Liver (tissue), 3 donors: Measurements from ENCODE around the gene PKP4.

Experiments
- EGR1 ChIP-seq, 2 donors: IDR thresholded peaks; 2 replicates each; pipeline ENCODE4 v1.6.1; 2016 to 2018; ENCODE audit warnings: antibody characterized with exemption in 2 of 2, low read depth in 2 of 2
- JUND ChIP-seq, 2 donors: IDR thresholded peaks; 2 replicates each; pipeline ENCODE4 v1.6.1; 2016; ENCODE audit warnings: antibody characterized with exemption in 2 of 2
- RAD21 ChIP-seq, 2 donors: IDR thresholded peaks; 2 replicates each; pipeline ENCODE4 v1.6.1; 2016; ENCODE audit warnings: antibody characterized with exemption in 2 of 2, mild to moderate bottlenecking in 2 of 2
- TAF1 ChIP-seq: conservative IDR thresholded peaks from 2 replicates; pipeline ENCODE4 v1.6.1; 2016; ENCODE audit warnings: antibody characterized with exemption, mild to moderate bottlenecking
- YY1 ChIP-seq: IDR thresholded peaks from 2 replicates; pipeline ENCODE4 v1.6.1; 2016; ENCODE audit warnings: antibody characterized with exemption, mild to moderate bottlenecking
- TF ChIP-seq, protein P1 (sequence below): fragments of 150-350 bp; IDR thresholded peaks from 2 replicates; pipeline ENCODE4 v1.5.1; 2017; ENCODE audit warnings: improper control_type of control experiment, low read depth, low read length; ENCODE audit not compliant: missing input control
- TF ChIP-seq, protein P2 (sequence below): IDR thresholded peaks from 2 replicates; pipeline ENCODE4 v1.6.1; 2016; ENCODE audit warnings: antibody characterized with exemption
- TF ChIP-seq, protein P3 (sequence below): IDR thresholded peaks from 2 replicates; pipeline ENCODE4 v1.6.1; 2016; ENCODE audit warnings: antibody characterized with exemption, mild to moderate bottlenecking
- TF ChIP-seq, protein P4 (sequence below): IDR thresholded peaks from 2 replicates; pipeline ENCODE4 v1.6.1; 2016; ENCODE audit warnings: antibody characterized with exemption
- TF ChIP-seq, protein P5 (sequence below): IDR thresholded peaks from 2 replicates; pipeline ENCODE4 v1.6.1; 2016; ENCODE audit warnings: antibody characterized with exemption
- donor health status: healthy.
- donor health status: healthy.

DNA sequence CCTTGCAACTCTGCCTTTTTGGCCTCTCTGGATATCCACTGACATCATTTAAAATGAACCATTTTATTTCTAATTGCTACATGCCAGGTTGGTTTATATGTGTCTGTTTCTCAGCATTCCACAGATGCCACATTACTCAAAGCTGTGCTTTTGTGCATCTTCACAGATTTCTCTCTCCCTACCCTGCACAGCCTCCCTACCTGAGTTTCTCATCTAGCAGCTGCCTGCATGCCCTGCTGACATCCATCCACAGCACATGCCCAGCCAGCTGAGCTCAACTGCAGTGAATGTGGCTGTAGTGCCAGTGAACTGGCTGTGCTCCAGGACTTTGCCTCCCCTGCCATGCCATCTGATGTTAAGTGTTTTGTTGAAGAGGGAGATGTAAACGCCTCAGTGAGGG lies 44.5 kb downstream of the PKP4 start:
- TF ChIP-seq, protein P1, sequence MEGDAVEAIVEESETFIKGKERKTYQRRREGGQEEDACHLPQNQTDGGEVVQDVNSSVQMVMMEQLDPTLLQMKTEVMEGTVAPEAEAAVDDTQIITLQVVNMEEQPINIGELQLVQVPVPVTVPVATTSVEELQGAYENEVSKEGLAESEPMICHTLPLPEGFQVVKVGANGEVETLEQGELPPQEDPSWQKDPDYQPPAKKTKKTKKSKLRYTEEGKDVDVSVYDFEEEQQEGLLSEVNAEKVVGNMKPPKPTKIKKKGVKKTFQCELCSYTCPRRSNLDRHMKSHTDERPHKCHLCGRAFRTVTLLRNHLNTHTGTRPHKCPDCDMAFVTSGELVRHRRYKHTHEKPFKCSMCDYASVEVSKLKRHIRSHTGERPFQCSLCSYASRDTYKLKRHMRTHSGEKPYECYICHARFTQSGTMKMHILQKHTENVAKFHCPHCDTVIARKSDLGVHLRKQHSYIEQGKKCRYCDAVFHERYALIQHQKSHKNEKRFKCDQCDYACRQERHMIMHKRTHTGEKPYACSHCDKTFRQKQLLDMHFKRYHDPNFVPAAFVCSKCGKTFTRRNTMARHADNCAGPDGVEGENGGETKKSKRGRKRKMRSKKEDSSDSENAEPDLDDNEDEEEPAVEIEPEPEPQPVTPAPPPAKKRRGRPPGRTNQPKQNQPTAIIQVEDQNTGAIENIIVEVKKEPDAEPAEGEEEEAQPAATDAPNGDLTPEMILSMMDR = no peak
- TF ChIP-seq, protein P2, sequence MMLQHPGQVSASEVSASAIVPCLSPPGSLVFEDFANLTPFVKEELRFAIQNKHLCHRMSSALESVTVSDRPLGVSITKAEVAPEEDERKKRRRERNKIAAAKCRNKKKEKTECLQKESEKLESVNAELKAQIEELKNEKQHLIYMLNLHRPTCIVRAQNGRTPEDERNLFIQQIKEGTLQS = no peak
- no peak for TF ChIP-seq TAF1
- no peak for TF ChIP-seq YY1
- TF ChIP-seq RAD21 (IDR thresholded peaks at IDR 0.05) = no peak
- TF ChIP-seq, protein P3, sequence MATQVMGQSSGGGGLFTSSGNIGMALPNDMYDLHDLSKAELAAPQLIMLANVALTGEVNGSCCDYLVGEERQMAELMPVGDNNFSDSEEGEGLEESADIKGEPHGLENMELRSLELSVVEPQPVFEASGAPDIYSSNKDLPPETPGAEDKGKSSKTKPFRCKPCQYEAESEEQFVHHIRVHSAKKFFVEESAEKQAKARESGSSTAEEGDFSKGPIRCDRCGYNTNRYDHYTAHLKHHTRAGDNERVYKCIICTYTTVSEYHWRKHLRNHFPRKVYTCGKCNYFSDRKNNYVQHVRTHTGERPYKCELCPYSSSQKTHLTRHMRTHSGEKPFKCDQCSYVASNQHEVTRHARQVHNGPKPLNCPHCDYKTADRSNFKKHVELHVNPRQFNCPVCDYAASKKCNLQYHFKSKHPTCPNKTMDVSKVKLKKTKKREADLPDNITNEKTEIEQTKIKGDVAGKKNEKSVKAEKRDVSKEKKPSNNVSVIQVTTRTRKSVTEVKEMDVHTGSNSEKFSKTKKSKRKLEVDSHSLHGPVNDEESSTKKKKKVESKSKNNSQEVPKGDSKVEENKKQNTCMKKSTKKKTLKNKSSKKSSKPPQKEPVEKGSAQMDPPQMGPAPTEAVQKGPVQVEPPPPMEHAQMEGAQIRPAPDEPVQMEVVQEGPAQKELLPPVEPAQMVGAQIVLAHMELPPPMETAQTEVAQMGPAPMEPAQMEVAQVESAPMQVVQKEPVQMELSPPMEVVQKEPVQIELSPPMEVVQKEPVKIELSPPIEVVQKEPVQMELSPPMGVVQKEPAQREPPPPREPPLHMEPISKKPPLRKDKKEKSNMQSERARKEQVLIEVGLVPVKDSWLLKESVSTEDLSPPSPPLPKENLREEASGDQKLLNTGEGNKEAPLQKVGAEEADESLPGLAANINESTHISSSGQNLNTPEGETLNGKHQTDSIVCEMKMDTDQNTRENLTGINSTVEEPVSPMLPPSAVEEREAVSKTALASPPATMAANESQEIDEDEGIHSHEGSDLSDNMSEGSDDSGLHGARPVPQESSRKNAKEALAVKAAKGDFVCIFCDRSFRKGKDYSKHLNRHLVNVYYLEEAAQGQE = no peak
- TF ChIP-seq JUND (IDR thresholded peaks at IDR 0.05) = no peak
- no peak for TF ChIP-seq EGR1 (IDR thresholded peaks at IDR 0.05; ENCODE audit: low read depth in 2 of 2)
- TF ChIP-seq, protein P4, sequence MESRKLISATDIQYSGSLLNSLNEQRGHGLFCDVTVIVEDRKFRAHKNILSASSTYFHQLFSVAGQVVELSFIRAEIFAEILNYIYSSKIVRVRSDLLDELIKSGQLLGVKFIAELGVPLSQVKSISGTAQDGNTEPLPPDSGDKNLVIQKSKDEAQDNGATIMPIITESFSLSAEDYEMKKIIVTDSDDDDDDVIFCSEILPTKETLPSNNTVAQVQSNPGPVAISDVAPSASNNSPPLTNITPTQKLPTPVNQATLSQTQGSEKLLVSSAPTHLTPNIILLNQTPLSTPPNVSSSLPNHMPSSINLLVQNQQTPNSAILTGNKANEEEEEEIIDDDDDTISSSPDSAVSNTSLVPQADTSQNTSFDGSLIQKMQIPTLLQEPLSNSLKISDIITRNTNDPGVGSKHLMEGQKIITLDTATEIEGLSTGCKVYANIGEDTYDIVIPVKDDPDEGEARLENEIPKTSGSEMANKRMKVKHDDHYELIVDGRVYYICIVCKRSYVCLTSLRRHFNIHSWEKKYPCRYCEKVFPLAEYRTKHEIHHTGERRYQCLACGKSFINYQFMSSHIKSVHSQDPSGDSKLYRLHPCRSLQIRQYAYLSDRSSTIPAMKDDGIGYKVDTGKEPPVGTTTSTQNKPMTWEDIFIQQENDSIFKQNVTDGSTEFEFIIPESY = no peak
- TF ChIP-seq, protein P5, sequence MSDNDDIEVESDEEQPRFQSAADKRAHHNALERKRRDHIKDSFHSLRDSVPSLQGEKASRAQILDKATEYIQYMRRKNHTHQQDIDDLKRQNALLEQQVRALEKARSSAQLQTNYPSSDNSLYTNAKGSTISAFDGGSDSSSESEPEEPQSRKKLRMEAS = no peak
